Measurements from ENCODE around the gene SPDYE5. TPM values are rescaled to one million over a fixed set of nuclear protein-coding genes. Genes with fewer than 3 reads are reported as not detected.
"Not testable (repeated sequence)": the region's sequence is repeated elsewhere in the genome, so short reads cannot be mapped to it uniquely, and the experiment has no call there.

SPDYE5 gene
- total RNA-seq (not detected), polyA plus RNA-seq (1 to 10 TPM in 1 of 2 donors, not detected in 1; 1.2 TPM)

DNA sequence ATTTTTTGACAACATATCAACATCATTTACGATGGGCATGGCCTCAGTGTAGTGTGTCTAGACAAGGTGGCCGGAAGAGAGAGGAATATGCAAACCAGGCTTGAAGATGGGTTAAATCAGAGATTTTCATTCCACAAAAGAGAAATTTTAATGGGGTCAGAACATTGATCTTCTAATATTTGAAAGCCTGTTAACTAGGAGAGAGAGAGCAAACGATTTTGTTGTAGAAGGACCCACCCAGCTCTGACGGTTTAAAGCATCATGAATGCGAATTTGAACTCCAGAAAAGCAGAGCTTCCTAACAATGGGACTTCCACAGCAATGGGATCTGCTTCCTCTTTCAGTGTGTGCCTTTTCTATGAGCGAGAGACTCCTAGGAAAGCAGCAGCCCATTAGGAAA is at the start of gene SPDYE5:
SPDYE5 (plus strand) TSS at position 301 of the 400 bp plus-strand sequence. CDS start 1,728 bp downstream, outside the sequence.
- not testable (repeated sequence) for H3K27me3 ChIP-seq (ENCODE audit: control insufficient read depth in 4 of 4, insufficient read depth in 4 of 4, low read length in 3 of 4); H3K4me1 ChIP-seq (ENCODE audit: control insufficient read depth in 4 of 4, insufficient read depth in 4 of 4, low read length in 3 of 4); H3K27ac ChIP-seq (ENCODE audit: low read depth in 1 of 2, low read length in 2 of 2); H3K9ac ChIP-seq (ENCODE audit: low read depth in 1 of 2, low read length in 2 of 2); H3K36me3 ChIP-seq (ENCODE audit: control insufficient read depth in 4 of 4, insufficient read depth in 3 of 4, low read depth in 1 of 4, low read length in 3 of 4); H3K9me3 ChIP-seq (ENCODE audit: control insufficient read depth in 4 of 4, low read length in 3 of 4); H3K4me3 ChIP-seq (ENCODE audit: low read depth in 1 of 3, low read length in 3 of 3); DNase-seq (ENCODE audit: low spot score)
- 92% methylated on average over 5 of the region's 6 CpGs for WGBS

GRCh38 chr7:75442465-75443111 is 49.5 kb upstream of the SPDYE5 start:
- under 1% methylated on average over 45 of the region's 76 CpGs for WGBS
- Histone ChIP-seq H3K4me3 (ENCODE audit: low read depth in 1 of 3, low read length in 3 of 3) (peak overlapping the region; percentile 51 to 74 (median 65)), H3K27ac (ENCODE audit: low read depth in 1 of 2, low read length in 2 of 2) (peak overlapping the region; percentile 46 to 67), H3K36me3 (ENCODE audit: control insufficient read depth in 4 of 4, insufficient read depth in 3 of 4, low read depth in 1 of 4, low read length in 3 of 4) (peaks cover 7 to 19% (median 12%) of the 10 kb centered on the region in 4 donors), H3K9ac (ENCODE audit: low read depth in 1 of 2, low read length in 2 of 2) (peak overlapping the region in 1 of 2 donors; percentile 53)
- not testable (repeated sequence) for H3K9me3 ChIP-seq (ENCODE audit: control insufficient read depth in 4 of 4, low read length in 3 of 4); H3K4me1 ChIP-seq (ENCODE audit: control insufficient read depth in 4 of 4, insufficient read depth in 4 of 4, low read length in 3 of 4); H3K27me3 ChIP-seq (ENCODE audit: control insufficient read depth in 4 of 4, insufficient read depth in 4 of 4, low read length in 3 of 4)
- peak; percentile 52 for DNase-seq (ENCODE audit: low spot score)

- not testable (repeated sequence) for H3K4me3 ChIP-seq (ENCODE audit: low read depth in 1 of 3, low read length in 3 of 3); H3K4me1 ChIP-seq (ENCODE audit: control insufficient read depth in 4 of 4, insufficient read depth in 4 of 4, low read length in 3 of 4); DNase-seq (ENCODE audit: low spot score); H3K36me3 ChIP-seq (ENCODE audit: control insufficient read depth in 4 of 4, insufficient read depth in 3 of 4, low read depth in 1 of 4, low read length in 3 of 4); H3K27ac ChIP-seq (ENCODE audit: low read depth in 1 of 2, low read length in 2 of 2); H3K9me3 ChIP-seq (ENCODE audit: control insufficient read depth in 4 of 4, low read length in 3 of 4); H3K9ac ChIP-seq (ENCODE audit: low read depth in 1 of 2, low read length in 2 of 2); H3K27me3 ChIP-seq (ENCODE audit: control insufficient read depth in 4 of 4, insufficient read depth in 4 of 4, low read length in 3 of 4)
- WGBS: 96% methylated on average over 4 of the region's 5 CpGs
Observed at GRCh38 chr7:75449946-75450345, 42.2 kb upstream of the SPDYE5 start.

- not testable (repeated sequence) for H3K27ac ChIP-seq (ENCODE audit: low read depth in 1 of 2, low read length in 2 of 2); DNase-seq (ENCODE audit: low spot score); H3K9me3 ChIP-seq (ENCODE audit: control insufficient read depth in 4 of 4, low read length in 3 of 4); H3K9ac ChIP-seq (ENCODE audit: low read depth in 1 of 2, low read length in 2 of 2); H3K4me1 ChIP-seq (ENCODE audit: control insufficient read depth in 4 of 4, insufficient read depth in 4 of 4, low read length in 3 of 4); H3K27me3 ChIP-seq (ENCODE audit: control insufficient read depth in 4 of 4, insufficient read depth in 4 of 4, low read length in 3 of 4); H3K36me3 ChIP-seq (ENCODE audit: control insufficient read depth in 4 of 4, insufficient read depth in 3 of 4, low read depth in 1 of 4, low read length in 3 of 4); H3K4me3 ChIP-seq (ENCODE audit: low read depth in 1 of 3, low read length in 3 of 3)
- 4% methylated on average over 3 of the region's 4 CpGs for WGBS
- TF ChIP-seq SP1 (IDR thresholded peaks at IDR 0.05) (peak; percentile 37), CTCF (IDR thresholded peaks at IDR 0.05; ENCODE audit: low read depth, low read length, missing input control) (peak; percentile 12), HNF4A (conservative IDR thresholded peaks at IDR 0.05) (peak; percentile 40 to 63), RAD21 (IDR thresholded peaks at IDR 0.05) (peak; percentile 65 to 71), RXRA (IDR thresholded peaks at IDR 0.05) (peak; percentile 29 to 40), YY1 (IDR thresholded peaks at IDR 0.05) (peak; percentile 14)
Observed at GRCh38 chr7:75452494-75452955, 39.6 kb upstream of the SPDYE5 start.

- H3K27ac ChIP-seq (ENCODE audit: low read depth in 1 of 2, low read length in 2 of 2); H3K27me3 ChIP-seq (ENCODE audit: control insufficient read depth in 4 of 4, insufficient read depth in 4 of 4, low read length in 3 of 4); H3K9ac ChIP-seq (ENCODE audit: low read depth in 1 of 2, low read length in 2 of 2); H3K36me3 ChIP-seq (ENCODE audit: control insufficient read depth in 4 of 4, insufficient read depth in 3 of 4, low read depth in 1 of 4, low read length in 3 of 4); DNase-seq (ENCODE audit: low spot score); H3K4me1 ChIP-seq (ENCODE audit: control insufficient read depth in 4 of 4, insufficient read depth in 4 of 4, low read length in 3 of 4); H3K4me3 ChIP-seq (ENCODE audit: low read depth in 1 of 3, low read length in 3 of 3); H3K9me3 ChIP-seq (ENCODE audit: control insufficient read depth in 4 of 4, low read length in 3 of 4): not testable (repeated sequence)
- 98% methylated on average over 8 of the region's 10 CpGs for WGBS
Observed at GRCh38 chr7:75456403-75456802, 35.7 kb upstream of the SPDYE5 start.

DNA sequence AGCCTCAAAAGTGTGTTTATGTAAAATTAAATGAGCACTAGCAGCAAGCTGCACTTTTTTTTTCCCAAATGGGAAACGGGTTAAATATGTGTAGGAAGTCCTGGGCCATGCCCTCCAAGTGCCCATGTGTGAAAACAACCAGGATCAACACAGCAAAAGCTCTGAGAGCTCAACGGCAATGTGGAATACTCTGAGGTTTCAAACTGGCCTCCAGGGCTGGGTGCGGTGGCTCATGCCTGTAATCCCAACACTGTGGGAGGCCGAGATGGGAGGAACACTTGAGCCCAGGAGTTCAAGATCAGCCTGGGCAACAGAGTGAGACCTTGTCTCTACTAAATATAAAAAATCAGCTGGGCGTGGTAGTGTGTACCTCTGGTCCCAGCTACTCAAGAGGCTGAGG is 34.1 kb upstream of the SPDYE5 start:
- not testable (repeated sequence) for H3K27ac ChIP-seq (ENCODE audit: low read depth in 1 of 2, low read length in 2 of 2); H3K27me3 ChIP-seq (ENCODE audit: control insufficient read depth in 4 of 4, insufficient read depth in 4 of 4, low read length in 3 of 4); H3K9ac ChIP-seq (ENCODE audit: low read depth in 1 of 2, low read length in 2 of 2); H3K4me1 ChIP-seq (ENCODE audit: control insufficient read depth in 4 of 4, insufficient read depth in 4 of 4, low read length in 3 of 4); H3K4me3 ChIP-seq (ENCODE audit: low read depth in 1 of 3, low read length in 3 of 3); H3K36me3 ChIP-seq (ENCODE audit: control insufficient read depth in 4 of 4, insufficient read depth in 3 of 4, low read depth in 1 of 4, low read length in 3 of 4); H3K9me3 ChIP-seq (ENCODE audit: control insufficient read depth in 4 of 4, low read length in 3 of 4); DNase-seq (ENCODE audit: low spot score)
- WGBS: 95% methylated on average over 1 of the region's 5 CpGs

- H3K27me3 ChIP-seq (ENCODE audit: control insufficient read depth in 4 of 4, insufficient read depth in 4 of 4, low read length in 3 of 4); DNase-seq (ENCODE audit: low spot score); H3K9ac ChIP-seq (ENCODE audit: low read depth in 1 of 2, low read length in 2 of 2); H3K4me3 ChIP-seq (ENCODE audit: low read depth in 1 of 3, low read length in 3 of 3); H3K36me3 ChIP-seq (ENCODE audit: control insufficient read depth in 4 of 4, insufficient read depth in 3 of 4, low read depth in 1 of 4, low read length in 3 of 4); H3K9me3 ChIP-seq (ENCODE audit: control insufficient read depth in 4 of 4, low read length in 3 of 4); H3K27ac ChIP-seq (ENCODE audit: low read depth in 1 of 2, low read length in 2 of 2); H3K4me1 ChIP-seq (ENCODE audit: control insufficient read depth in 4 of 4, insufficient read depth in 4 of 4, low read length in 3 of 4): not testable (repeated sequence)
- 74% methylated on average over 4 of the region's 5 CpGs for WGBS
Observed at GRCh38 chr7:75460541-75460940, 31.6 kb upstream of the SPDYE5 start.
